SK-N-MC (cell line): ENCODE measurements around the gene ICAM4.

Experiments
- DNase-seq: peaks from one replicate; pipeline ENCODE4 v3.0.0-alpha.2; 2011; ENCODE audit warnings: low read depth, low spot score
- H3K27ac ChIP-seq: fragments of 200-600 bp; sonication (generic); 2 replicates; pipeline ENCODE4 v1.5.1; 2016; ENCODE audit warnings: mixed run types
- H3K36me3 ChIP-seq: fragments of 200-600 bp; sonication (generic); 2 replicates; pipeline ENCODE4 v1.6.1; 2017; ENCODE audit warnings: antibody characterized with exemption, low read length, mixed read lengths; ENCODE audit not compliant: insufficient read depth
- H3K4me3 ChIP-seq: fragments of 200-600 bp; sonication (generic); 2 replicates; pipeline ENCODE4 v1.5.1; 2016
- H3K9ac ChIP-seq: fragments of 200-600 bp; sonication (generic); 2 replicates; pipeline ENCODE4 v1.8.0; 2017; ENCODE audit warnings: mixed run types, mixed read lengths; ENCODE audit not compliant: insufficient read length
- H3K9me3 ChIP-seq: fragments of 200-600 bp; sonication (generic); 2 replicates; pipeline ENCODE4 v1.6.1; 2017; ENCODE audit warnings: low read depth, mild to moderate bottlenecking, antibody characterized with exemption, low read length, moderate library complexity, mixed read lengths
- EZH2 ChIP-seq: fragments of 200-600 bp; sonication (generic); IDR thresholded peaks from one replicate; pipeline ENCODE4 v1.6.1; 2017; ENCODE audit warnings: antibody characterized with exemption
- FOXP2 ChIP-seq: optimal IDR thresholded peaks from 2 replicates; pipeline ENCODE3; 2011; ENCODE audit warnings: mild to moderate bottlenecking, moderate library complexity; ENCODE audit not compliant: insufficient read depth; ENCODE audit errors: extremely low read length, control extremely low read depth
- POLR2AphosphoS5 ChIP-seq: IDR thresholded peaks from 2 replicates; pipeline ENCODE4 v1.6.1; 2012; ENCODE audit warnings: mild to moderate bottlenecking, low read depth, low read length, borderline replicate concordance

The ICAM4 gene

GRCh38 chr19:10327793-10328192 lies 41.0 kb downstream of the ICAM4 start:
- H3K36me3 ChIP-seq = peaks cover 64% of the 10 kb centered on the region
- no peak overlapping the region for H3K9ac ChIP-seq
- no peak overlapping the region for H3K27ac ChIP-seq
- H3K4me3 ChIP-seq = no peak overlapping the region
- no peak for DNase-seq
- no peaks in the 10 kb centered on the region for H3K9me3 ChIP-seq
- TF ChIP-seq POLR2AphosphoS5 = no peak

- Histone ChIP-seq H3K9ac (no peak overlapping the region), H3K9me3 (no peaks in the 10 kb centered on the region), H3K4me3 (no peak overlapping the region), H3K36me3 (peaks cover 57% of the 10 kb centered on the region), H3K27ac (no peak overlapping the region)
- no peak for TF ChIP-seq EZH2
- no peak for TF ChIP-seq FOXP2
- no peak for TF ChIP-seq POLR2AphosphoS5
- no peak for DNase-seq
Observed at GRCh38 chr19:10328558-10329429, 42.0 kb downstream of the ICAM4 start.

GRCh38 chr19:10329555-10329954 lies 42.8 kb downstream of the ICAM4 start:
- no peaks in the 10 kb centered on the region for H3K9me3 ChIP-seq
- TF ChIP-seq POLR2AphosphoS5 (no peak), FOXP2 (no peak), EZH2 (no peak)
- no peak overlapping the region for H3K9ac ChIP-seq
- H3K36me3 ChIP-seq = peaks cover 51% of the 10 kb centered on the region
- no peak overlapping the region for H3K4me3 ChIP-seq
- H3K27ac ChIP-seq = no peak overlapping the region
- DNase-seq = no peak

GRCh38 chr19:10332158-10332964 lies 45.6 kb downstream of the ICAM4 start:
- Histone ChIP-seq H3K9ac (peak overlapping the region; percentile 95), H3K4me3 (peak overlapping the region; percentile 88), H3K27ac (0 out of 2 replicates have a peak overlapping the region, but pooled peaks have one; percentile 93), H3K9me3 (no peaks in the 10 kb centered on the region), H3K36me3 (peaks cover 33% of the 10 kb centered on the region; the same call in 1 of the 2 replicates)
- TF ChIP-seq FOXP2 (no peak), POLR2AphosphoS5 (no peak), EZH2 (no peak)
- DNase-seq = no peak

- Histone ChIP-seq H3K4me3 (peak within 1 kb of the TSS; percentile 88), H3K9me3 (no peaks in the 10 kb centered on the region), H3K27ac (peak within 1 kb of the TSS; percentile 93), H3K36me3 (peaks cover 25% of the 10 kb centered on the region; the same call in 1 of the 2 replicates), H3K9ac (peak within 1 kb of the TSS; percentile 95)
- TF ChIP-seq EZH2 (no peak), POLR2AphosphoS5 (peak; percentile 97), FOXP2 (no peak)
- DNase-seq = peak; percentile 72
Observed at GRCh38 chr19:10332965-10333757, 46.4 kb downstream of the ICAM4 start, which contains the start of gene RAVER1. Gene RAVER1, minus strand, starts transcription at chr19:10333529. Its CDS starts 22 bp downstream, at chr19:10333507.

- TF ChIP-seq FOXP2 = no peak
- TF ChIP-seq EZH2 = no peak
- no peak for TF ChIP-seq POLR2AphosphoS5
- peak overlapping the region; percentile 88 for H3K4me3 ChIP-seq
- H3K9me3 ChIP-seq = no peaks in the 10 kb centered on the region
- H3K9ac ChIP-seq = peak overlapping the region; percentile 6
- H3K36me3 ChIP-seq = peaks cover 17% of the 10 kb centered on the region; the same call in 1 of the 2 replicates
- H3K27ac ChIP-seq = no peak overlapping the region
- DNase-seq = no peak
Observed at GRCh38 chr19:10333758-10334587, 47.2 kb downstream of the ICAM4 start.
